HFF-Myc (cell line): ENCODE measurements around the gene CAPN7.

Experiments
- DNase-seq: peaks from one replicate; pipeline ENCODE4 v3.0.0-alpha.2; 2011; ENCODE audit warnings: low read depth; ENCODE audit errors: extremely low read depth
- H3K4me3 ChIP-seq: replicated peaks from 2 replicates; pipeline ENCODE4 v1.5.1; 2011; ENCODE audit warnings: low read depth, mild to moderate bottlenecking, control low read depth, low read length
- TF ChIP-seq, protein P1 (sequence below): IDR thresholded peaks from 2 replicates; pipeline ENCODE4 v1.5.1; 2012; ENCODE audit warnings: mild to moderate bottlenecking, low read depth, low read length, control low read depth; ENCODE audit errors: missing control alignments

CAPN7 gene

DNA sequence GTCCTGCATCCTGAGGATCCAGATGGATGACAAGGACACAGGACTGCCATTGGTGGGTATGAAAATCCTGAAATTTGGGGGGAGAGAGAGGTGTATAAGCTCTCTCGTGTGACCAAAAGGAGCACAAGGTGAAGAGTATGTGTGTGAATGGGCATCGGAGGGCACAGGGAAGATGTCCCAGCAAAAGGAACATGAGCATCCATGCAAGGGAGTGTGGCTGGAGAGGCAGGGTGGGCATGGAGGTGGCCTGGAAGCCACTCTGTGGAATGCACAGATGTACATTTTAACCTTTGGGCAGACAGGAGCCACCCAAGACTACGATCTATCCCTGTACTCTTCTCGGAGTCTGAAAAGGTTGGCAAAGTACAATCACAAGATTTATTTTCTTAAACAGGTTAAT, 54.5 kb downstream of the CAPN7 start:
- TF ChIP-seq, protein P1, sequence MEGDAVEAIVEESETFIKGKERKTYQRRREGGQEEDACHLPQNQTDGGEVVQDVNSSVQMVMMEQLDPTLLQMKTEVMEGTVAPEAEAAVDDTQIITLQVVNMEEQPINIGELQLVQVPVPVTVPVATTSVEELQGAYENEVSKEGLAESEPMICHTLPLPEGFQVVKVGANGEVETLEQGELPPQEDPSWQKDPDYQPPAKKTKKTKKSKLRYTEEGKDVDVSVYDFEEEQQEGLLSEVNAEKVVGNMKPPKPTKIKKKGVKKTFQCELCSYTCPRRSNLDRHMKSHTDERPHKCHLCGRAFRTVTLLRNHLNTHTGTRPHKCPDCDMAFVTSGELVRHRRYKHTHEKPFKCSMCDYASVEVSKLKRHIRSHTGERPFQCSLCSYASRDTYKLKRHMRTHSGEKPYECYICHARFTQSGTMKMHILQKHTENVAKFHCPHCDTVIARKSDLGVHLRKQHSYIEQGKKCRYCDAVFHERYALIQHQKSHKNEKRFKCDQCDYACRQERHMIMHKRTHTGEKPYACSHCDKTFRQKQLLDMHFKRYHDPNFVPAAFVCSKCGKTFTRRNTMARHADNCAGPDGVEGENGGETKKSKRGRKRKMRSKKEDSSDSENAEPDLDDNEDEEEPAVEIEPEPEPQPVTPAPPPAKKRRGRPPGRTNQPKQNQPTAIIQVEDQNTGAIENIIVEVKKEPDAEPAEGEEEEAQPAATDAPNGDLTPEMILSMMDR, result no peak
- H3K4me3 ChIP-seq, result no peak overlapping the region
- no peak for DNase-seq

DNA sequence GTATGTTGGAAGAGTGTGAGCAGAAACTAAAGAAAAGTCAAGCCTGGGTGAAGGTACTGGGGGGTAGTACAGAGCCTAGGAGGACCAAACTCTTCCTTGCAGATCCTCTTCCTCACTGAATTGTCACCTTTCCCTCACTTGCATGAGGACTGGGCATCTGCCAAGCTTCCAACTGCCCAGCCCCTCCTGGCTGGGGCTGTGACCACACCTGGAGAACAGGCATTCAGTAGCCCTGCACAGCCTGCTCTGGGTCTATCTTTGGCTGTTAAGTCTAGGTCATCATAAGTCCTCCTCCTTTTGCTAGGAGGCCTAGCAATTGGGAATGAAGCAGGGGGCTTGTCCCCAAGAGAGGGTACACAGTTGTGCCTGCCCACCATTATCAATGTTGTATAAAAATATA, 55.2 kb downstream of the CAPN7 start:
- no peak overlapping the region for H3K4me3 ChIP-seq
- DNase-seq, result no peak
- TF ChIP-seq, protein P1, result no peak

DNA sequence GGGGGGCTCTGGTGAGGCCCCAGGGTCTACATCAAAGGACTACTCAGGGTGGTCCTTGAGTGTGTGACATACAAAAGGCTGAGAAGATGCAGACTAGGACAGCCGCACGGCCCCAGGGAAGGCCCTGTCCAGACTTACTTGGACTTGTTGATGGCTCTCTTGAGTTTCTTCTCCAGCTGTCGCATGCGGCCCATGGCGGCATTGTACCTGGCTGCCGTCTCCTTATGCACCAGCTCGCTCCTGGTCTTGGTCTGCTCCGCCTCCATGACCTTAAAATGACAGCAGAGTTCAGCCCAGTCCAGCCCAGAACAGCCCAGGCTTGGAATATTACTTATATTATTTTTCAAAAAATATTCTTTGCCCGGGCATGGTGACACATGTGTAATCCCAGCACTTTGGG, 56.0 kb downstream of the CAPN7 start:
- TF ChIP-seq, protein P1, result no peak
- no peak for DNase-seq
- no peak overlapping the region for H3K4me3 ChIP-seq

DNA sequence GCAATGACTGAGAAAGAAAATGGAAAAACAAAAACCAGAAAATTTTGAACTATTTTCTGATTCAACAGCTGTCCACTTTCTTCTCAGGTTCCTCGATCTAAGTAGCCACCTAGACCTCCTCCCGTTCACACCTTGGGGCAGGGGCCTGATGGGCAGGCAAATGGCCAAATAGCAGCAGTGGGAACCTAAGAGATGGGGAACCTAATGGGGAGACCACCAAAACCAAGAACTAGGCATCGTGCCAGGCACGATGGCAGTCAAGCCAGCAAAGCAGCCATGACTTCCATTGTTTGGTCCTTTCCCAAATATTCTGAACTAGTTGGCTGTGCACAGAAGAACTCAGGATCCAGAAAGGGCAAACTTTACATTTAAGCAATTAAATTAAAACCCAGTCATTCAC, 57.1 kb downstream of the CAPN7 start:
- no peak overlapping the region for H3K4me3 ChIP-seq
- DNase-seq, result no peak
- TF ChIP-seq, protein P1, result no peak

DNA sequence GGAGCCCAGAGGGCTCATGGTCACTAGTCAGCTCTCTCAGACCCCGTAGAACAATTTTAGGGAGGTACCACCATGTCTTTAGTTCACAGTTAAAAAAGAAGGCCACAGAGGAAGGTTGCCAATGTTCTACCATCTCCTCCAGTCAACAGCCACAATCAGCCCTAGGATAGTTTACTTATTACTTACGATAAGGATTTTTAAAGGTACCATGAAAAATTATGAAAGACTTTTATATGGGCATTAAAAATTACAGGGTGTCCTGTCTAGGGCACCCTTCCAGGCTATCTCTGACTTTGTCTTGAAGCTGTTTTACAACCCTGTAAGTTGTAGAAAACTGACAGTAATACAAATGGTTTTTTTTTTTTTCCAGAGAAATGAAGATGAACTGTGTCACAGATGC, 57.9 kb downstream of the CAPN7 start:
- DNase-seq, result no peak
- TF ChIP-seq, protein P1, result no peak

DNA sequence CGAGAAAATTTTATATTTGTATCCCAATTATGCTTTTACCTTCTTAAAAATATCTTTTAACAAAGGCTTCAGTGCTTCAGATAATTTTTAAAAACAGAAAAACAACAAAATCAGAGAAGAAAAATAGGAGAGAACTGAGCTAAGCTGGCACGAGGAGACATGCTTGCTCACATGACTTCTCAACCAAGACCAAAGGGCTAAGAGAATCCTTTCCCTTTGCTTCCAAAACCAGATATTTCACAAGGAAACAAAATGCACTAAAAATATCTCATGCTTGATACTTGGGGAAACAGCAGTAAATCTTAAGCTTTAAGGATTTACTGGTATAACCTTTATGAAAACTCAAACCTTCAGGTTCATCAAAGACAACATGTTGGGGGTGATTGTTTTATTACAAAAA, 58.4 kb downstream of the CAPN7 start:
- no peak for DNase-seq
- no peak overlapping the region for H3K4me3 ChIP-seq
- TF ChIP-seq, protein P1, result no peak

More for the DNA sequence above, 57.9 kb downstream of the CAPN7 start:
- H3K4me3 ChIP-seq, result no peak overlapping the region

DNA sequence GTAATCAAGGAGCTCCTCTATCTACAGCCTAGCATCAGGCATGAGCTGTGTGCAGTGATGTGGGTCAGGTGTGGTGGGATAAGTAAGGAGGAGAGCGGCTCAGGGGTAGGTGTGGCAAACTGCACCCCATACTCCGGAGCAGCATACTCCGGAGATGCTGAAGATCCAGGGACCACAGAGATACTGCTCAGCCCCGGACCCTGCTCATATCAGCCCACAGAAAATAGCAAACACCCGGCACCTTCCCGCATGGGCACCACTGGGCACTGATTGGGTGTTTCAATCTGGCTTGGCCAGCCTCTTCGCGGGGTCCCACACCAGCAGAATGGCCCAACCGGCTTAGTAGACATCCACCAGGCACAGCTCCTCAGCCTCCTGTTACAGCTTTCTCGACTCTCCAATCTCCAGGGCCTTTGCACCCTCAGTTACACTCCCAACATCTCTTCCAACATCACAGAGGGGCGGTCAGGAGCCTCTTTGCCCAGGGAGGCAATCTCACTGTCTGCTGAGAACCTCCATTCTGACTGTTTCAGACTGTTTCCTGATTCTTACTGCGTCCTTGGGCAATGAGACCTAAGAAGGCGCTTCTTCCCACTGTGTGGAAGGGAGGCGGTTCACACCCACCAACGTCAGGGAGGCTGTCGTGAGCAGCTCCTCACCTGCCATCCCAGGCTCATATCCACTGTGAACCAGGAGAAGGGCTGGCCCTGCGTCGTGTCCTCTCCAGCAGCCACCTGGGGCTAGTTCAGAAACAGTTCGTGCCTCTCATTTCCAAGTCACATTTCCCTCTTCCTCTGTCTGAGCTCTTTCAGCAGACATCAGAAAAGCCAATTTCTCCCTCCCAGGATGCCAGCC, 59.8 kb downstream of the CAPN7 start:
- TF ChIP-seq, protein P1, result no peak
- no peak for DNase-seq
- no peak overlapping the region for H3K4me3 ChIP-seq
